Left hindlimb (tissue), 1 donor: Measurements from ENCODE around the gene NEK8.

Experiments
- DNase-seq: peaks from one replicate; pipeline ENCODE4 v3.0.0-alpha.2; 2018

NEK8 gene

DNA sequence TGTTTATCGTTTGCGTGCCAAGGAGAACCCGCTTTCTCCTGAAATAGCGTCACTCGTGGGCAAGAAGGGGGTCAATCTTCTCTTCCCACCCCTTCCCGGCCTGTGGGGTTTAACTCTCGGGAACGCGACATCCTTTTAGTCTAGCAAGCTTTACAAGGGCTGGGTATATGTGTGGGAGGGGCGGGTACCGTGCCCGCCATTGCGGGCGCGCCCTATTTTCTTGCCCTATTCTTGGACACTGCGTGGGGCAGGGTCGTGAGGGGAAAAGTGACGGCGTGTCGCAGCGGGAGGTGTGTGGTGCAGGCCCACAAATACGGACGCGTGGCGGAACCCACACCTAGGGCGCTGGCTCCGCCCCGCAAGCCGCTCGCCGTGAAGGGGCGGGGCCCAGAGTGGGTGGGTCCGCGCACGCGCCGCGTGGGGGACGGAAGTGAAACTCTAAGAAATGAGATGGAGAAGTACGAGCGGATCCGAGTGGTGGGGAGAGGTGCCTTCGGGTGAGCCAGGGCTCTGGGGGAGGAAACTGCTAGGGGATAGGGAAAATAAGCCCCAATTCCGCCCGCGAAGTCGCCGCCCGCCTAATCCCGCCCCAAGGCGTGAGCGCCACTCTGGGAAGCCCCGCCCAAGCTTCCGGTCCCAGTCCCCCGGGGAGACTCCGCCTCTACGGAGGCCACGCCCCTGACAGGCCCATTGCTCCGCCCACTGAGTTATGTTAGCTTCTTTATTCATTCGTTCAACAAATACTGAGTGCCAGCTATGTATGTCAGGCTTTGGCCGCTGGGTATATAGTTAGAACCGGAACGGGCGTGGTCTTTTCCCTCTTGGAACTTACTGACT, at the start of gene NEK8:
Gene NEK8, plus strand, starts transcription at position 425 of the 837 bp plus-strand sequence. Its CDS starts 26 bp downstream, at position 451.
- DNase-seq: peak; percentile 97

DNA sequence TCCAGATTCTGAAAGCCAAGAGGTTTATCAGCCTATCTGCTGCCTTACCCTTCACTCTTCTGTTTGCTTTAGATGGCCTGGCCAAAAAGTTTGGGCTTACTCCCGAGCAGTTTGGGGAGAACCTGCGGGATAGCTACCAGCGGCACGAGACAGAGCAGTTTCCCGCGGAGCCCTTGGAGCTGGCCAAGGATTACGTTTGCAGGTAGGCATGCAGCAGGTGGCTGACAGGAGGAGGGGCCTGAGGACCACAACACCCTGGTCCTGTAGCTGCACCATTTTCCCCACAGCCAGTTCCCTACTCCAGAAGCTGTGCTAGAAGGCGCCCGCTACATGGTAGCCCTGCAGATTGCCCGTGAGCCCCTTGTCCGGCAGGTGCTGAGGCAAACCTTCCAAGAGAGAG, 45.9 kb upstream of the NEK8 start:
- DNase-seq: no peak

DNA sequence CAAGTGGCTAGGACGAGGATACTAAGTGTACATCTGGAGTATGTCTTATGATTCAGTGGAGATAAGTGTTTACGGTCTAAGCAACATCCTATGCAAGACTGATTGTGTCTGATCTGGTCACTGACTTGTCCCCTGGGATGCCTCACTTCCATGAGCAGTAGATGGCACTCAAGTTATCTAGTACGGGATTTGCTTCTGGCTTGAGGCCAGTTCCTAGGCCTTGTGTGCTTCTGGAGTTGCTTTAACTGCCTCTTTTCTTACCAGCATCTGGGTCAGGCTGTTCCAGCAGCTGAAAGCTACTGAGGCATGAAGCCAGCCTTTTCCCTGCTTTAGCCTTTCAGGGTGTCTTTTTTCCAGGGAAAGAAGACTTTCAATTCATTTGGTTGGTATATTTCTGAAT, 43.6 kb upstream of the NEK8 start:
- no peak for DNase-seq

DNA sequence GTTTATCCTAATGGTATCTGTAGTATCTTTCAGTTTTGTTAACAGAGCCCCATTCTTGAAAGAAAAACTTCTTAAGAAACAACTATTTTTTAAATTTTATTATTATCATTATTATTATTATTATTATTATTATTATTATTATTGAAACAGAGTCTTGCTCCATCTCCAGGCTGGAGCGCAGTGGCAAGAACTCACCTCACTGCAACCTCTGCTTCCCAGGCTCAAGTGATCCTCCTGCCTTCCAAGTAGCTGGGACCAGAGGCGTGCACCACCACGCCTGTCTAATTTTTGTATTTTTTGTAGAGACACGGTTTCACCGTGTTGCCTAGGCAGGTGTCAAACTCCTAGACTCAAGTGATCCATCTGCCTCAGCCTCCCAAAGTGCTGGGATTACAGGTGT, 43.2 kb upstream of the NEK8 start:
- DNase-seq: no peak

DNA sequence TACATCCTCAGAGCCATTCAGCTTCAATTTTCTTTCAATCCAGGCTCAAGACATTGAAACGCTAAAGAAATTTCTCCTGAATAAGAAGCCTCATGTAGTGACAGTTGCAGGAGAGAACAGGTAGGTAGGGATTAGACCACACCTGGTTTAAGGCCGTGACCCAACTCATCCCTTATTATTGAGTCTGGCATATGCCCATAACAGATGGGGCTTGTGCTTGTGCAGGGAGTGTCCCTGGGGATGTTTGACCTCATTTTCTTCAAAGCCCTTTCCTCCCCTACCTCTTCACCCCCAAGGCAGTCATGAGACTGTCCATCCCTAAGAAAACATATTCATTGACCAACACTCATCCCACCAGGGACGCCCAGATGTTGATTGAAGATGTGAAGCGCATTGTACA, 42.3 kb upstream of the NEK8 start:
- no peak for DNase-seq

DNA sequence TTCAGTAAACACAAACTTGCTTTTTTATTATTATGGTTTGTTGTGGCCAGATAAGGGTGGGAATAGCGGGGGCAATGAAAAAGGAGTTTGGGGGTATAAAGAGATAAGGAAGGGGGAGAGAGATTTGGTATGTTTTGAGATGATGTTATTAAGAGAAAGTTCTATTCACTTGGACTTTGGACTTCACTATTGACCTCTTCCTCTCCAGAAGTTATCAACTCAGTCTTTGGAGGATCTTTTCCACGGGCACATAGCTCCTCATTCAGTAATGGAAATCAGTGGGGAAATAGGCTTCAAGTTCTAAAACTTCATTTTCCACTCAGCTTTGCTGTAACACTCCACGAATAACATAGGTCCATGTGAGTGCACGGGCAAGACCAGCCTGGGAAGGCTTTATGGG, 40.1 kb upstream of the NEK8 start:
- no peak for DNase-seq

DNA sequence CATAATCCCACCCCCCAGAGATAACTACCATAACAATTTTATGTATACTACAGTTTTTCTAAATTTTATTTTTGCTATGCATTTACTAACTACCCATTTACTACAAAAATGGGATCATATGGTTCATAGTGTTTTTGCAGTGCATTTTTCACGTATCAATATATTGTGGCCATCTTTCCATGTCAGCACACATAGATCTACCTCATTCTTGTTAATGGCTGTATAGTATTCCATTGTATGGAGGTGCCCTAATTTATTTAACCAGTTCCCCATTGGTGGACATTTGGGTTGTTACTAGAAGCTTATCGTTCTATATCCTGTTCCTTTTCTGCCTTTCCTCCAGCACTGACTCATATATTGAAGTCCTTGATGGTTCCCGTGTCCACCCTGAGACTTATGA, 39.6 kb upstream of the NEK8 start:
- no peak for DNase-seq

DNA sequence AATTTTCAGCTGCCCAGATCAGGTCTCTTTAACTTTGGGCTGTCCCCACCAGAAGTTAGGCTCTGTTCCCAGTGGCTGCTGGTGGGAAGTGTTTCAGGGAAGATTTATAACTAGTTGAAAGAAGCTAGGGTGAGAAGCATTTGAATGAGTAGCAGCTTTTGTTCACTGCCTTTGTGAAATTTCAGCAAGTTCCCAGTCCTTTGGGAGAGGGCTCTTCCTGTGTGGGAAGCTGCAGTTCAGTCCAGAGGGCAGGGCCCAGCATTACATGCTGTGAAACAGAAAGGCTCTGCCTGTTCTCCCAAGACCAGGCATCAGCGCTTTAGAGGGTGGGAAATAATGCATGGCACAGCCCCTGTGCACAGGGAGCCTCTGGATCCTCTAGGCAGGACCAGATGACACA, 34.7 kb upstream of the NEK8 start:
- DNase-seq: no peak

DNA sequence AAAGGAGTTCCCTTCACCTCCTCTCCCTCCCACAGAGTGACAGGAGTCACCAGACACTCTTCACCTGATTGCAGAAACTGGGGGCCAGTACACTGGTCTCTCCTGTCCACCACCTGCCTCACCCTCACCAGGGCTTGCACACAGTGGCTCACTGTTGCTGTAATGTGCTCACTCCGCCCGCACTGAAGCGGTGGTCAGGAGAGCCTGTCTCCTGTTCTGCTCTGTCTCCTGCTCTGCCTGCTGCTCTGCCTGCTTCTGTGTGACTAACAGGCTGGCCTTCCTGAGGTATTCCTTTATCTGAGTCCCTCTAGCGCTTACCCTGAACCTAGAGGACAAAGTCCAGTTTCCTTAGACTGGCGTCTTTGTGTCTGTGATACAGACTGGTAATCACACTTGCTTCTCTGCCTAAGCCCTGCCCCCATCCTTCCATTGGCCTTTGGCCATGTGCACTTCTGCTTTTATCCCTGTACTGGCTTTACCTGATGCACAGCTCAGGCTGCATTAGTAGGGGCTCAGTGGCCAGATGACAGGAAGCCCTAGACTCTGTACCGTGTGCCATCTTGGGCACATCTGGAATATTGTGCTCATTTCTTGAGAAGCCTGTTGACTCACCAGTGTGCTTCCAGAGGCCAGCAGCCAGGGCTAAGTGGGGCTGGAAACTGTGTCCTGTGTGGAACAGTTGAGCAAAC, 30.2 kb upstream of the NEK8 start:
- no peak for DNase-seq

DNA sequence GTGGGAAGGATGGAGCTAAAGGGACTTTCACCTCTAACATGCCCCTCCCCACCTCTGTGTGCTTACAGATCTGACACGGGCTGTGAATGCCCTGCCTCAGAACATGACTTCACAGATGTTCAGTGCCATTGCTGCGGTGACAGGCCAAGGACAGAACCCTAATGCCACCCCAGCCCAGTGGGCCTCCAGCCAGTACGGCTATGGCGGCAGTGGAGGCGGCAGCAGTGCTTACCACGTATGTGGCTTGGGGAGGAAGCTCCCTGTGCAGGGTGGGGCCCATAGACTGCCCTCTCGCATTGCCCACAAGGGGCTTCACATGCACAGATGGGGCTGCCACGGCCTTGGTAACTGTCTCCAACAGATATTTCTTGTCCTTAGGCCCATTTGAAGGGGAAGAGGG, 28.3 kb upstream of the NEK8 start:
- no peak for DNase-seq

DNA sequence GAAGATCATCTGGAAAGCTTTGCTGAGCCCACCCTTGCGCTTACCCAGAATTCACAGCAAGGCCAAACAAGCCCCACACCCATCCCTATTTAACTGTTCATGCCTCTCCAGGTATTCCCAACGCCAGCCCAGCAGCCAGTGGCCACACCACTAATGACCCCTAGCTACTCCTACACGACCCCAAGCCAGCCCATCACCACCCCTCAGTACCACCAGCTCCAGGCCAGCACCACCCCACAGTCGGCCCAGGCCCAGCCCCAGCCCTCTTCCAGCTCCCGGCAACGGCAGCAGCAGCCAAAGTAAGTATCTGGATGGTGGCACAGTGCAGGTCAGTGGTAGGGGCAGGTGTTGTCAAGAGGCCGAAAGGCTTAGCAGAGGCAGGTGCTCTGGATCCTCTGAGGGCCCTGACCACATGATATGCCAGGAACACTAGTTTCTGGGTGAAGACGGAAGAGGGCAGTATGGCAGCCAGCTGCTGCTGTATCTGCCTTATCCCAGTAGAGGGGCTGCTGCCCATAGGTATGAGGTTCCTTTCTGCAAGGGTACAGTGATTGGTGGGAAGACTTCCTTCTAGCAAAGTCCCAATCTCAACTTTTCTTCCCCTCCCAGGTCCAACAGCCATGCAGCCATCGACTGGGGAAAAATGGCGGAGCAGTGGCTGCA, 27.6 kb upstream of the NEK8 start:
- DNase-seq: no peak

DNA sequence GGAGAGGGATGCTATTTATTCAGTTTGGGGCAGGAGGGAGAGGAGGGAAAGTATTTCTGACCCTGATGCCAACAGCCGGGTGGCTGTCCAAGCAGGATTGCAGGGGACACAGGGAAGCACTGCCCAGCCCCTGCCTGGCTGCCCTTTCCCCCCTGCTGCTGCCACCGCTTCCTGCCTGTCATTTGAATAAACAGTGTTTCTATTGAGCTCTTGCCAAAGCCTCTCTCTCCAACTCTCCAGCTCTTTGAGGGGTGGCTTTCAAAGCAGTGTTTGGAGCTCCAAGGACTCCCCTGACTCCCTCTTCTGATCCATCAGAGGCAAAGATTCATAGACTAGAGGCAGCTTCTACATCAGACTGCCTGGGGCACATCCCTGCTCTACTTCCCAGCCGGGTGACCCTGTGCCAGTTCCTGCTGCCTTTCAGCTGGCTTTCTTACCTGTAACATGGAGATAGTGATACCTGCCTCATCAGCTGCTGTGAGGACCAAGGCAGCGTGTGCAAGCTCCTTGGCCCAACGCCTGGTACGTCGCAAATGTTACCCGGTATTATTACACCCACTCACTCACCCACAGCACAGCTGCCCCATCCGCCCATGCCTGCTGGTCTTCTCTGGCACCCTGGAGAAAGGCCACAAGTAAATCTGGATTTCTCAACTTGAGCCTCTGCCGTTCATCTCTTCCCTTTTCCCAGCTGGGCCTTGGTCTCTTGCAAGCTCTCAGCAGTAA, 26.4 kb upstream of the NEK8 start:
- DNase-seq: no peak

DNA sequence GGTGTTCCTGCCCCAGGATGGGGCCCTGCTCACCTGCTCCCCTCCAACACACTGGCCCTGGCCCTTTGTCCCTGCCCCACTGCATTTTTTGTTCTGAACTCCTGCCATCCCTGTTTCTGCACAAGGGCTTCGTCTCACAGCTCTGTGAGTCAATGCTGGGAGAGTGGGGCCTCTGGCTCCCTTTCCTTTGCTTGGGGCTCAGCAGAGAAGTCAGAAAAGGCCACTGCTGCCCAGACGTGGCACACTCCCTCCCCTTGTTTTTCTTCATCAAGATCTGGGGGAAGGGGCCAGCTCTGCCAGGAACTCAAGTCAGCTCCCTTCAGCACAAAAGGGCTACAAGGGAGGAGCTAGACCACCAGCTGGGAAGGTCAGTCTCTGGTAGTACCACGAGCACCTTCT, 25.8 kb upstream of the NEK8 start:
- no peak for DNase-seq

DNA sequence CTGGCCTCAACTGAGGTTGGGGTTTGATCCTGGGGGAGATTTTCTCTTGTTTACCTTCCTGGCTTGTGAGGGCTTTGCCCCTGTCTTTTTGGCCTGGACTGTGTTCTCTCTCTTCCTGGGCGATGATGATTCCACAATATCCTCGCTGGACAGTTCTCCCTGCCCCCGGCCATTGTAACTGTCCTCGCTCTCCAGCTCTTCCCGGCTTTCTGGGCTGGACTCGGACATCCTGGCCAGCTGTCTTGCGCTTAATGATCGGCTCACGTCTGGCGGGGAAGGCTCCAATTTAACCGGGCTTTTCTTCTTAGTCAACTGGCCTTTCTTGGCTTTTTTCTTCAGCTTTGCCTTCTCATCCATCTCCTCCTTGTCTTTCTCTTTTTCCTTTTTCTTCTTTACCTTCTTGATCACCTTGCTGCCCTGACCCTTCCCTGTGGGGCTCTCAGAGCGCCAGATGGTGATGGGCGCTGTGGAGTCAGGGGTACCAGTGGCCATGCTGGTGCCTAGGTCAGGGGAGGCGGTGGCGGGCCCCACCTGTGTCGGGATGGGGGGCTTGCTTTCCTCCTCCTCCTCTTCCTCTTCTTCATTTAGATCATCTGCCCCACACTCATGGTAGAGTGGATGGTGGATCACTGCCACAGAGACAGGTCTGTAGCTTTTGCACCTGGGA, 24.9 kb upstream of the NEK8 start:
- DNase-seq: no peak

DNA sequence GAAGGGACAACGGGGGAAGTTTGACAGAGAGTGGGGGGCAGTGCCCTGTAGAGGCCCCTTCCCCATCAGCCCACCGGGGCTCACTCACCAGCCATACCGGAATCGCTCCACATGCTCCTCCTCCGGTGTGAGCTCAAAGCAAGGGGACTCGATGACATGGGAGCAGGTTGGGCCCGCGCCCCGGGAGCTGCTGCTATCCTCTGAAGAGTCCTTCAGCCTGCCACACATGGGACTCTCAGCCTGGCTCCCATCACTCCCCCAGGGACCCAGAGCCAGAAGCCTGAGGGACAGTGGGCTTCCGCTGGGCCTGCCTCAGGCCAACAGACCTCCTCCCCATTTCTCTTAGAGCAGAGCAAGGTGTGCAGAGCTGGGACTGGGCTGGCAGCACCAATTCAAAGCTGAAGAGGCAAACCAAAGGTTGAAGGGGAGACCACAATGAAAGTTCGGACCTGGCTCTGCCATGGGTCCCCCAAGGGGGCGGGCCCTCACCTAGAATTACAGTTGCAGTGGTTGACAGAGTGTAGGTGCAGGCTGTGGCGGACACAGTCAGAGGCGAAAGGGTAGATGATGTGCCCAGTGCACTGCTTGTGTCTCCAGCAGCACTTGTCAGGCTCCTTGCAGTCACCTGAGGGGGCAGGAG, 24.2 kb upstream of the NEK8 start:
- no peak for DNase-seq

DNA sequence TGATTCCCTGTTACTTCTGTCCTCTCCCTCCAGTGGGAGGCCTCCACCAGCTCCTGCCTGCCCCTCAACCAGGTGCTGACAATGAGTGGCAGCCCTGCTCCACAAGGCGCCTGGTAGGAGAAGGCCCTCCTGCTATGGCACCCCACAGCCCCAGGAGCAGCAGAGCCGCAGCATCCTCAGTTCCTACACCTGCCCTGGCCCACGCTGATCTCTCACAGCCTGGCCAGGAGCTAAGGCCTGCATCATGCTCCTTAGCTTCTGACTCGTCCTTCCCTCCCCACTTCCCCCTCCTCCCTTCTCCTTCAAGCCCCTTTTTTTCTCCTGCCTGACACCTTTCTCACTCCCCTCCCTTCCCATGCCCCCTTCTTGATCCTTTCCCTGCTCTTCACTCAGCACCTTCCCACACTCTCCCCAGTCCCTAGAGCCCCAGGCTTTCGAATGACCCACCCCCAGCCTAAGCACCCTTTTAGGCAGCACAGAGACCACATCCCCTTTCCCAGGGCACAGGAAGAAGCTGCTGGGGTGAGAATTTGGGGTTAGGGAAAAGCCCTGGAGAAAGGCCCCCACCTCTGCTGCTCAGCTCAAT, 23.4 kb upstream of the NEK8 start:
- DNase-seq: no peak

DNA sequence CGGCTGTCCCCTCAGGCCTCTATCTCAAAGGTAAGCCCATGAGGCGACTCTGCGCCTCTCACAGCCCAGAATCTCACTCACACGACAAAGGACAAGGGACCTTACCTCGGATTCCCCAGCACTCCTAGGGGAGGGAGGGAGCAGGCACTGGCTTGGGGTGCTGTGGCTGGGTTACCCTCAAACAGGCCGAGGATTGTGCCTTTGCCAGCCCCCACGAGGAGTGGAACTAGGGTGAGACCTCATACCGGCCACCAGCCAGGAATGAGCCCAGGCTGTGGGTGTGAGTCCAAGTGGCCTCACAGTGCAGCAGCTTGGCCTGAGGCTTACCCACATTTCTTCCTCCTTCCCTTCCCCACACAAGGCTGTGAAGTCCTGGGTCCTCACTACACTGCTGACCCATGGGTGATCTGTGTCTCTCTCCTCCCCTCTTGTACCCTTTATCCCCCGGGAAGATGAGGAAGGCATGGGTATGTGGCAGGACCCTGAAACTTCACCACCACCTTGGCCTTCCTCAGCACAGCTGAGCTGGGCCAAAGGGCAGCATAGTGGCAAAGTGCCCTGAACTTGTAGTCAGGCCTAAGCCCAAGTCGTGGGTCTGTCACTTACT, 22.8 kb upstream of the NEK8 start:
- no peak for DNase-seq

DNA sequence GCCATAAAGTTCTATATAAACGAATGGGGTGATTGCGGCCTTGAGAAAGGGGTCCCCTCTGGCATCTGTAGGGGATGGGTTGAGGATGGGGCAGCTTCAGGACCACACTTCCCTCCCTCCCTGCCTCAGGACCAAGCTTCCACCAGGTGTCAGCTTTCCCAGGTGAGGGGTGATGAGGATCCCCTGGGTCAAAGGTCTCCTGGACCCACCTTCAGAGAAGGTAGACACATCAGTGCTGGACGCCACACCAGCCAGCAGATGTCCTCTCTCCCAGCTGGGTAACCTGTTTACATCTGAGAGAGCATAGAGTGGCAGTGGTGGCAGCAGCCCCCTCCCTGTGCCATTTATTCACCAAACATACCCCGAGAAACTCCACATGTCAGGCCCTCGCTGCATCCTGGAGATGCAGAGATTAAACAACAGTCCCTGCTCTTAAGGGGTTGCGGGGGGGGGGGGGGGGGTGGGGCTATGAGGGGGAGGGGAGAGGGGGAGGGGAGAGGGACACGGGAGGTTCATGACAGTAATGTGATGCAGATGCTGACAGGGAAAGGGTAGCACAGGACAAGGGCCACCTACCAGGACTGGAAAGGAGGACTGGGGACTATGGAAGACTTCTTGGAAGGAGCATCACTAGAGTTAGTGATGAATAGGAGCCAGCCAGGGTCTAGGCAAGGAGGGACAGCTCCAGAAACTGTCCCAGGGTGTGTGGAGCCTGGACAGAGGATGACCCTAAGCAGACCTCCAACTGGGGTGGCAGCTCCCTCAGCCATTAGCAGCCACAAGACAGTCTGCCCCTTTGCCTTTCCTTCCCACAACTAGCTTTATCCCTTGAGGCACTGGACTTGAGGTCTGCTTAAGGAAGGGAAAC, 21.9 kb upstream of the NEK8 start:
- DNase-seq: no peak

DNA sequence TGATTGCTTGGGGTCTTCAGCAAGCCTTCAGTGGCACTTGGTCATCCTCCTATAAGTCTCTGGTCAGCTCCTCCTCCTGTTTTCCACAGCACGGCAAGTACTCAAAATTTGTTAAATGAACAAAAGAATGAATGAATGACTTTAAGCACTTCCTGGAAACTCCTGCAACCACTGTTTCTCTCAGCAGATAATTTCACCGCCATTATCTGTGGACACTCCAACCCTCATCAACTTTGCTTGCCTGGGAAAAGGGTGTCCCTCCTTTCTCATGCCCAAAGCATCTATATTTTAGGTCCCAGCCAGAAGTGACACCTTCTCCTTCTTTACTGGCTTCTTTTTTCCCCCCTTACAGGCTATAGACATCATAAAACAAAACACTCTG, 21.3 kb upstream of the NEK8 start:
- DNase-seq: no peak
